SK-N-SH (cell line): Measurements from ENCODE around the gene QTRT2.

Experiments used
- CHD2 ChIP-seq: fragments of 150-350 bp; IDR thresholded peaks from 2 replicates; pipeline ENCODE4 v1.6.1; 2018; ENCODE audit warnings: low read length; ENCODE audit not compliant: partially characterized antibody
- FOXM1 ChIP-seq: IDR thresholded peaks from 2 replicates; pipeline ENCODE4 v1.4.0; 2012; ENCODE audit warnings: low read depth, mild to moderate bottlenecking
- POLR2AphosphoS5 ChIP-seq: IDR thresholded peaks from 2 replicates; pipeline ENCODE4 v1.6.1; 2012; ENCODE audit warnings: low read depth, low read length
- RAD21 ChIP-seq: IDR thresholded peaks from 2 replicates; pipeline ENCODE4 v1.6.1; 2012; ENCODE audit warnings: mild to moderate bottlenecking, low read length
- TAF1 ChIP-seq: IDR thresholded peaks from 2 replicates; pipeline ENCODE4 v1.6.1; 2012; ENCODE audit warnings: low read depth, mild to moderate bottlenecking, low read length, moderate library complexity, borderline replicate concordance
- TCF12 ChIP-seq: IDR thresholded peaks from 2 replicates; pipeline ENCODE4 v1.4.0; 2012
- TF ChIP-seq, protein P1 (sequence below): IDR thresholded peaks from 2 replicates; pipeline ENCODE4 v1.4.0; 2012; ENCODE audit warnings: low read depth, borderline replicate concordance
- TF ChIP-seq, protein P2 (sequence below): fragments of 200-600 bp; sonication (generic); IDR thresholded peaks from 2 replicates; pipeline ENCODE4 v1.6.1; 2017; ENCODE audit warnings: antibody characterized with exemption, mild to moderate bottlenecking, moderate library complexity
- TF ChIP-seq, protein P3 (sequence below): IDR thresholded peaks from 2 replicates; pipeline ENCODE4 v1.4.0; 2012; ENCODE audit warnings: low read depth

DNA sequence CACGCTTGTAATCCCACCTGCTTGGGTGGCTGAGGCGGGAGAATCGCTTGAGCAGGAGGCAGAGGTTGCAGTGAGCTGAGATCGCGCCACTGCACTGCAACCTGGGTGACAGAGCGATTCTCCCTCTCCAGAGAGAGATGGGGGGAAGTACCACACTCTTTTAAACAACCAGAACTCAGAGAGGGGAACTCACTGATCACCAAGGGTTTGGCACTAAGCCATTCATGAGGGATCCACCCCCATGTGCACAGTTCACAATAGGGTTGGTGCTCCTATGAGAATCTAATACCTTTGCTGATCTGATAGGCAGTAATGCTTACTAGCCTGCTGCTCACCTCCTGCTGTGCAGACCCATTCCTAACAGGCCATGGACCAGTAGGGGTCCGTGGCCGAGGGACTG lies 51.6 kb downstream of the QTRT2 start:
- TF ChIP-seq POLR2AphosphoS5, result no peak
- no peak for TF ChIP-seq FOXM1
- no peak for TF ChIP-seq TCF12
- TF ChIP-seq, protein P1, sequence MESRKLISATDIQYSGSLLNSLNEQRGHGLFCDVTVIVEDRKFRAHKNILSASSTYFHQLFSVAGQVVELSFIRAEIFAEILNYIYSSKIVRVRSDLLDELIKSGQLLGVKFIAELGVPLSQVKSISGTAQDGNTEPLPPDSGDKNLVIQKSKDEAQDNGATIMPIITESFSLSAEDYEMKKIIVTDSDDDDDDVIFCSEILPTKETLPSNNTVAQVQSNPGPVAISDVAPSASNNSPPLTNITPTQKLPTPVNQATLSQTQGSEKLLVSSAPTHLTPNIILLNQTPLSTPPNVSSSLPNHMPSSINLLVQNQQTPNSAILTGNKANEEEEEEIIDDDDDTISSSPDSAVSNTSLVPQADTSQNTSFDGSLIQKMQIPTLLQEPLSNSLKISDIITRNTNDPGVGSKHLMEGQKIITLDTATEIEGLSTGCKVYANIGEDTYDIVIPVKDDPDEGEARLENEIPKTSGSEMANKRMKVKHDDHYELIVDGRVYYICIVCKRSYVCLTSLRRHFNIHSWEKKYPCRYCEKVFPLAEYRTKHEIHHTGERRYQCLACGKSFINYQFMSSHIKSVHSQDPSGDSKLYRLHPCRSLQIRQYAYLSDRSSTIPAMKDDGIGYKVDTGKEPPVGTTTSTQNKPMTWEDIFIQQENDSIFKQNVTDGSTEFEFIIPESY, result no peak
- no peak for TF ChIP-seq TAF1
- TF ChIP-seq, protein P2, sequence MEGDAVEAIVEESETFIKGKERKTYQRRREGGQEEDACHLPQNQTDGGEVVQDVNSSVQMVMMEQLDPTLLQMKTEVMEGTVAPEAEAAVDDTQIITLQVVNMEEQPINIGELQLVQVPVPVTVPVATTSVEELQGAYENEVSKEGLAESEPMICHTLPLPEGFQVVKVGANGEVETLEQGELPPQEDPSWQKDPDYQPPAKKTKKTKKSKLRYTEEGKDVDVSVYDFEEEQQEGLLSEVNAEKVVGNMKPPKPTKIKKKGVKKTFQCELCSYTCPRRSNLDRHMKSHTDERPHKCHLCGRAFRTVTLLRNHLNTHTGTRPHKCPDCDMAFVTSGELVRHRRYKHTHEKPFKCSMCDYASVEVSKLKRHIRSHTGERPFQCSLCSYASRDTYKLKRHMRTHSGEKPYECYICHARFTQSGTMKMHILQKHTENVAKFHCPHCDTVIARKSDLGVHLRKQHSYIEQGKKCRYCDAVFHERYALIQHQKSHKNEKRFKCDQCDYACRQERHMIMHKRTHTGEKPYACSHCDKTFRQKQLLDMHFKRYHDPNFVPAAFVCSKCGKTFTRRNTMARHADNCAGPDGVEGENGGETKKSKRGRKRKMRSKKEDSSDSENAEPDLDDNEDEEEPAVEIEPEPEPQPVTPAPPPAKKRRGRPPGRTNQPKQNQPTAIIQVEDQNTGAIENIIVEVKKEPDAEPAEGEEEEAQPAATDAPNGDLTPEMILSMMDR, result no peak
- TF ChIP-seq CHD2, result no peak
- no peak for TF ChIP-seq RAD21
- TF ChIP-seq, protein P3, sequence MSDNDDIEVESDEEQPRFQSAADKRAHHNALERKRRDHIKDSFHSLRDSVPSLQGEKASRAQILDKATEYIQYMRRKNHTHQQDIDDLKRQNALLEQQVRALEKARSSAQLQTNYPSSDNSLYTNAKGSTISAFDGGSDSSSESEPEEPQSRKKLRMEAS, result no peak
